GM23338 (cell line): ENCODE measurements around the gene FBN3. TPM values are rescaled to one million over a fixed set of nuclear protein-coding genes. Genes with fewer than 3 reads are reported as not detected.

Experiments used
- ATAC-seq: fragments of 200-7000 bp; cut with Tn5 transposase; 3 replicates; pipeline ENCODE4 v1.9.1; 2020
- DNase-seq: peaks from one replicate; pipeline ENCODE4 v3.0.0-alpha.2; 2015; ENCODE audit warnings: low spot score
- H2AFZ ChIP-seq: fragments of 200-600 bp; sonication (generic); 2 replicates; pipeline ENCODE4 v1.8.0; 2016; ENCODE audit warnings: antibody characterized with exemption, mild to moderate bottlenecking, moderate library complexity
- H3F3A ChIP-seq: fragments of 200-600 bp; sonication (generic); replicated peaks from 2 replicates; pipeline ENCODE4 v1.8.0; 2017; ENCODE audit warnings: antibody characterized with exemption, mixed run types, low read depth
- H3K27ac ChIP-seq: fragments of 200-600 bp; sonication (generic); 2 replicates; pipeline ENCODE4 v1.6.1; 2016; ENCODE audit warnings: low read depth
- H3K27me3 ChIP-seq: fragments of 200-600 bp; sonication (generic); 2 replicates; pipeline ENCODE4 v1.8.0; 2016; ENCODE audit warnings: mild to moderate bottlenecking, mixed run types, moderate library complexity; ENCODE audit not compliant: insufficient read depth
- H3K36me3 ChIP-seq: fragments of 200-600 bp; sonication (generic); 2 replicates; pipeline ENCODE4 v1.8.0; 2016; ENCODE audit warnings: mild to moderate bottlenecking; ENCODE audit not compliant: insufficient read depth
- H3K4me1 ChIP-seq: fragments of 200-600 bp; sonication (generic); 2 replicates; pipeline ENCODE4 v1.8.0; 2016; ENCODE audit warnings: mild to moderate bottlenecking, moderate library complexity; ENCODE audit not compliant: insufficient read depth
- H3K4me2 ChIP-seq: fragments of 200-600 bp; sonication (generic); 2 replicates; pipeline ENCODE4 v1.7.1; 2017; ENCODE audit warnings: mixed run types
- H3K4me3 ChIP-seq: fragments of 200-600 bp; sonication (generic); 2 replicates; pipeline ENCODE4 v1.6.1; 2016; ENCODE audit warnings: mixed run types
- H3K79me2 ChIP-seq: fragments of 200-600 bp; sonication (generic); replicated peaks from 2 replicates; pipeline ENCODE4 v1.8.0; 2017; ENCODE audit warnings: mild to moderate bottlenecking; ENCODE audit not compliant: insufficient read depth
- H3K9me2 ChIP-seq: fragments of 200-600 bp; sonication (generic); 2 replicates; pipeline ENCODE4 v1.8.0; 2017; ENCODE audit not compliant: insufficient read depth
- H4K20me1 ChIP-seq: fragments of 200-600 bp; sonication (generic); replicated peaks from 2 replicates; pipeline ENCODE4 v1.8.0; 2017; ENCODE audit warnings: mild to moderate bottlenecking; ENCODE audit not compliant: insufficient read depth
- H3K27ac Mint-ChIP-seq: 2 replicates; pipeline ENCODE4 v1.8.0; 2020; ENCODE audit warnings: inconsistent platforms, mild to moderate bottlenecking, moderate library complexity, mixed read lengths
- H3K27me3 Mint-ChIP-seq: 3 replicates; pipeline ENCODE4 v1.8.0; 2022; ENCODE audit warnings: low read depth, mild to moderate bottlenecking, moderate library complexity, mixed read lengths, inconsistent platforms; ENCODE audit not compliant: insufficient read depth, poor library complexity
- H3K36me3 Mint-ChIP-seq: 3 replicates; pipeline ENCODE4 v1.8.0; 2021; ENCODE audit warnings: low read depth, mild to moderate bottlenecking, inconsistent platforms, moderate library complexity, mixed read lengths
- H3K4me1 Mint-ChIP-seq: 3 replicates; pipeline ENCODE4 v1.8.0; 2020; ENCODE audit warnings: mild to moderate bottlenecking, inconsistent platforms, mixed read lengths
- H3K4me3 Mint-ChIP-seq: 3 replicates; pipeline ENCODE4 v1.8.0; 2021; ENCODE audit warnings: moderate library complexity, mild to moderate bottlenecking, inconsistent platforms, mixed read lengths
- H3K9me3 Mint-ChIP-seq: 3 replicates; pipeline ENCODE4 v1.8.0; 2020; ENCODE audit warnings: moderate library complexity, mild to moderate bottlenecking, inconsistent platforms, mixed read lengths
- CREB1 ChIP-seq: fragments of 250-450 bp; sonication (Bioruptor Pico); IDR thresholded peaks from 2 replicates; pipeline ENCODE4 v1.5.0; 2020; ENCODE audit warnings: low read depth, mild to moderate bottlenecking, moderate library complexity
- CTCF ChIP-seq, 2 experiments: fragments of 200-600 bp in 1 of 2; sonication (generic) in 1 of 2; conservative IDR thresholded peaks; 2 replicates each; pipeline versions ENCODE4 v1.5.1 to v1.6.1; 2016 to 2017; ENCODE audit warnings: antibody characterized with exemption in 2 of 2, low read depth in 2 of 2, mild to moderate bottlenecking in 2 of 2, moderate library complexity in 1 of 2
- ETS1 ChIP-seq: IDR thresholded peaks from 2 replicates; pipeline ENCODE4 v1.6.1; 2016; ENCODE audit warnings: antibody characterized with exemption
- EZH2 ChIP-seq: fragments of 200-600 bp; sonication (generic); IDR thresholded peaks from one replicate; pipeline ENCODE4 v1.8.0; 2017; ENCODE audit warnings: antibody characterized with exemption, mild to moderate bottlenecking, low read depth; ENCODE audit not compliant: unreplicated experiment
- EZH2phosphoT487 ChIP-seq: fragments of 200-600 bp; sonication (generic); IDR thresholded peaks from one replicate; pipeline ENCODE4 v1.8.1; 2018; ENCODE audit warnings: antibody characterized with exemption; ENCODE audit not compliant: unreplicated experiment
- JUNB ChIP-seq: IDR thresholded peaks from one replicate; pipeline ENCODE4 v1.6.1; 2016; ENCODE audit warnings: antibody characterized with exemption; ENCODE audit not compliant: unreplicated experiment
- NANOG ChIP-seq: IDR thresholded peaks from 2 replicates; pipeline ENCODE4 v1.6.1; 2016; ENCODE audit warnings: antibody characterized with exemption, borderline replicate concordance
- POLR2AphosphoS5 ChIP-seq: IDR thresholded peaks from 2 replicates; pipeline ENCODE4 v1.6.1; 2016; ENCODE audit warnings: antibody characterized with exemption, low read depth
- REST ChIP-seq: IDR thresholded peaks from one replicate; pipeline ENCODE4 v1.6.1; 2018; ENCODE audit warnings: antibody characterized with exemption; ENCODE audit not compliant: unreplicated experiment
- STAT1 ChIP-seq: IDR thresholded peaks from one replicate; pipeline ENCODE4 v1.6.1; 2016; ENCODE audit warnings: antibody characterized with exemption; ENCODE audit not compliant: unreplicated experiment
- ZNF114 ChIP-seq: fragments of 250-450 bp; sonication (Bioruptor Pico); IDR thresholded peaks from 2 replicates; pipeline ENCODE4 v1.5.0; 2020; ENCODE audit warnings: mild to moderate bottlenecking, moderate library complexity
- ZNF462 ChIP-seq: fragments of 250-450 bp; sonication (Bioruptor Pico); IDR thresholded peaks from 2 replicates; pipeline ENCODE4 v1.5.0; 2020; ENCODE audit warnings: mild to moderate bottlenecking, moderate library complexity
- polyA plus RNA-seq: library from polyadenylated mRNA; unstranded; fragments of >200 nt; fragmentation: Nextera tagmentation; extraction: Ambion mirVana; gene quantifications from 2 replicates; pipeline ENCODE4 v1.2.1, GENCODE V29; 2016
- total RNA-seq: library from RNA; depleted of rRNA; stranded (reverse); fragments of >200 nt; shearing (Covaris generic); gene quantifications from 2 replicates; pipeline ENCODE4 v1.2.3, GENCODE V29; 2014

FBN3 gene
- total and polyA plus RNA-seq, 2 experiments from 2014 or later = 8.5 to 54.5 TPM

GRCh38 chr19:8117991-8118390 is 31.4 kb downstream of the FBN3 start:
- Mint-ChIP-seq H3K27ac (no peak overlapping the region), H3K36me3 (peaks cover 53% of the 10 kb centered on the region), H3K27me3 (peaks cover 12% of the 10 kb centered on the region), H3K4me3 (no peak overlapping the region), H3K9me3 (peaks cover 3% of the 10 kb centered on the region; the same call in 2 of the 3 replicates), H3K4me1 (peaks cover 13% of the 10 kb centered on the region)
- DNase-seq (no peak), ATAC-seq (no peak)
- H3K9me2 ChIP-seq = no peaks in the 10 kb centered on the region
- no peak for TF ChIP-seq ETS1
- TF ChIP-seq EZH2phosphoT487 = no peak
- TF ChIP-seq ZNF462 (CRISPR knock-in tag) = no peak
- no peak for TF ChIP-seq CTCF (conservative IDR thresholded peaks at IDR 0.05; ENCODE audit: low read depth in 2 of 2)
- no peak for TF ChIP-seq ZNF114 (CRISPR knock-in tag)
- TF ChIP-seq EZH2 = no peak
- no peak for TF ChIP-seq JUNB
- TF ChIP-seq REST = no peak
- TF ChIP-seq NANOG = no peak
- TF ChIP-seq POLR2AphosphoS5 = no peak
- TF ChIP-seq CREB1 = no peak
- TF ChIP-seq STAT1 = no peak
- H3F3A ChIP-seq = peaks cover 17% of the 10 kb centered on the region; the same call in 1 of the 2 replicates
- H2AFZ ChIP-seq = no peak overlapping the region
- H3K4me3 ChIP-seq = no peak overlapping the region
- no peak overlapping the region for H3K4me2 ChIP-seq
- peaks cover 9% of the 10 kb centered on the region; the same call in 1 of the 2 replicates for H3K4me1 ChIP-seq
- H3K27me3 ChIP-seq = no peaks in the 10 kb centered on the region
- H4K20me1 ChIP-seq = no peaks in the 10 kb centered on the region
- H3K79me2 ChIP-seq = no peaks in the 10 kb centered on the region
- H3K36me3 ChIP-seq = no peaks in the 10 kb centered on the region
- no peak overlapping the region for H3K27ac ChIP-seq
